ENCODE results near the gene GMCL1.

GRCh38 chr2:69816923-69817542, 12.4 kb upstream of the GMCL1 start:
- TF ChIP-seq POLR2A (IDR thresholded peaks at IDR 0.05), result no peak
- peak; percentile 92 to 98 (median 97) for TF ChIP-seq CTCF (IDR thresholded peaks at IDR 0.05)
- TF ChIP-seq EP300 (IDR thresholded peaks at IDR 0.05), result no peak
- TF ChIP-seq POLR2AphosphoS5 (IDR thresholded peaks at IDR 0.05), result no peak

Measured in gastroesophageal sphincter (tissue), 3 donors.